K562 (cell line): ENCODE data around the gene PROK1. TPM values are rescaled to one million over a fixed set of nuclear protein-coding genes. Genes with fewer than 3 reads are reported as not detected.

Experiments
- ATAC-seq: fragments of 200-7000 bp; cut with Tn5 transposase; 3 replicates; pipeline ENCODE4 v1.9.1; 2020; ENCODE audit warnings: moderate library complexity
- BruUV-seq: library from RNA; stranded (reverse); fragments of 400-500 nt; replicated peaks from 2 replicates; lab custom pipeline; 2021; lab: Mats Ljungman, UMichigan
- CTCF ChIA-PET: fragments of 300-600 bp; formaldehyde crosslinking; extraction: SDS; loops from one replicate; lab custom pipeline; 2021; ENCODE audit warnings: low intra/inter-chr PET ratio; lab: Yijun Ruan, JAX
- POLR2A ChIA-PET: fragments of 300-600, 350-650 bp; sonication (Branson Sonifier 250); formaldehyde crosslinking; extraction: SDS; loops from one replicate; lab custom pipeline; 2021; ENCODE audit warnings: antibody characterized with exemption, inconsistent platforms; lab: Yijun Ruan, JAX
- DNase-seq, 4 experiments: peaks; one replicate each; pipeline versions ENCODE4 v3.0.0 to v3.0.0-alpha.2; 2011 to 2018; ENCODE audit warnings: low spot score in 3 of 4, mixed read lengths in 3 of 4; ENCODE audit errors: extremely low read depth in 1 of 4
- FAIRE-seq: peaks from 2 replicates; lab custom pipeline; 2011; peaks lifted over from hg19 to GRCh38; lab: Jason Lieb, UNC
- H2AFZ ChIP-seq: 2 replicates; pipeline ENCODE4 v1.6.0; 2011; ENCODE audit warnings: low read depth, low read length, control low read depth, inconsistent platforms
- H3K27ac ChIP-seq: fragments of 200-600 bp; 3 replicates; pipeline ENCODE4 v1.8.0; 2011; ENCODE audit warnings: low read depth, mild to moderate bottlenecking, control low read depth, inconsistent platforms, low read length, moderate library complexity, mixed read lengths; ENCODE audit errors: extremely low read depth
- H3K27me3 ChIP-seq, 2 experiments: fragments of 300-600 bp in 1 of 2; 2 replicates in 1 of 2; 3 replicates in 1 of 2; pipeline versions ENCODE4 v1.6.0 to v1.8.0; 2011; ENCODE audit warnings: inconsistent platforms in 2 of 2, low read length in 2 of 2, mild to moderate bottlenecking in 1 of 2, mixed read lengths in 1 of 2, moderate library complexity in 1 of 2; ENCODE audit not compliant: control insufficient read depth in 2 of 2, insufficient read depth in 2 of 2
- H3K36me3 ChIP-seq: fragments of 300-600 bp; 3 replicates; pipeline ENCODE4 v1.8.0; 2011; ENCODE audit warnings: mild to moderate bottlenecking, low read length, inconsistent platforms; ENCODE audit not compliant: control insufficient read depth, insufficient read depth
- H3K4me1 ChIP-seq, 2 experiments: fragments of 200-600 bp in 1 of 2; replicated peaks in 1 of 2; 2 replicates in 1 of 2; 3 replicates in 1 of 2; pipeline versions ENCODE4 v1.5.1 to v1.8.0; 2011; ENCODE audit warnings: inconsistent platforms in 2 of 2, low read length in 2 of 2, mild to moderate bottlenecking in 1 of 2, mixed read lengths in 1 of 2, moderate library complexity in 1 of 2; ENCODE audit not compliant: control insufficient read depth in 2 of 2, insufficient read depth in 2 of 2
- H3K4me2 ChIP-seq: 2 replicates; pipeline ENCODE4 v1.6.1; 2011; ENCODE audit warnings: low read length, control low read depth, inconsistent platforms, mixed read lengths; ENCODE audit not compliant: insufficient read depth
- H3K4me3 ChIP-seq: fragments of 200-600 bp; sonication (generic), shearing (Covaris generic); 2 replicates; pipeline ENCODE4 v1.5.1; 2016; ENCODE audit warnings: control low read depth, inconsistent platforms
- H3K79me2 ChIP-seq: fragments of 200-600 bp; 3 replicates; pipeline ENCODE4 v1.8.0; 2011; ENCODE audit warnings: low read length, inconsistent platforms; ENCODE audit not compliant: control insufficient read depth, insufficient read depth
- H3K9ac ChIP-seq, 2 experiments: 2 replicates each; pipeline versions ENCODE4 v1.6.0 to v1.6.1; 2011; ENCODE audit warnings: low read depth in 2 of 2, low read length in 2 of 2, control low read depth in 1 of 2, inconsistent platforms in 1 of 2, mild to moderate bottlenecking in 1 of 2, mixed read lengths in 1 of 2; ENCODE audit not compliant: insufficient read depth in 1 of 2
- H3K9me1 ChIP-seq: one replicate; pipeline ENCODE4 v1.6.0; 2011; ENCODE audit warnings: inconsistent platforms, mild to moderate bottlenecking, low read length, moderate library complexity; ENCODE audit not compliant: control insufficient read depth, insufficient read depth
- H3K9me3 ChIP-seq: replicated peaks from 2 replicates; pipeline ENCODE4 v1.5.1; 2011; ENCODE audit warnings: low read depth, low read length, inconsistent platforms; ENCODE audit not compliant: control insufficient read depth, insufficient read depth
- H4K20me1 ChIP-seq: replicated peaks from 2 replicates; pipeline ENCODE4 v1.6.1; 2011; ENCODE audit warnings: low read length, inconsistent platforms, mixed read lengths; ENCODE audit not compliant: control insufficient read depth, insufficient read depth
- BCOR ChIP-seq: fragments of 450-650 bp; IDR thresholded peaks from 2 replicates; pipeline ENCODE4 v1.6.1; 2016
- DEAF1 ChIP-seq: fragments of 450-650 bp; formaldehyde crosslinking; IDR thresholded peaks from 2 replicates; pipeline ENCODE4 v1.4.0; 2020; ENCODE audit warnings: mild to moderate bottlenecking, moderate library complexity
- L3MBTL2 ChIP-seq: fragments of 450-650 bp; IDR thresholded peaks from 2 replicates; pipeline ENCODE4 v1.6.1; 2016; ENCODE audit warnings: mild to moderate bottlenecking, moderate library complexity
- RBM25 ChIP-seq: fragments of 200-400 bp; formaldehyde crosslinking; IDR thresholded peaks from 2 replicates; pipeline ENCODE4 v1.6.1; 2018; ENCODE audit warnings: low read length, low read depth, moderate library complexity; ENCODE audit not compliant: severe bottlenecking
- ZNF146 ChIP-seq: IDR thresholded peaks from one replicate; pipeline ENCODE4 v1.6.1; 2018; ENCODE audit warnings: missing compliant biosample characterization; ENCODE audit not compliant: unreplicated experiment
- WGBS: fragments of 100-300 bp; shearing (Covaris generic); methylation state at CpG from one replicate; pipeline ENCODE4 v1.1.6; 2016; ENCODE audit warnings: low coverage, mixed read lengths; ENCODE audit not compliant: insufficient coverage; ENCODE audit errors: missing lambda C conversion rate; 5-methylcytosine and 5-hydroxymethylcytosine counted together
- in situ Hi-C: fragments of 300-500 bp; cut with MboI; formaldehyde crosslinking; loops from 4 replicates; pipeline ENCODE4 v1.15.0; 2018; ENCODE audit warnings: inconsistent platforms, mixed read lengths
- intact Hi-C: fragments of 100-400 bp; cut with micrococcal nuclease; formaldehyde crosslinking; loops from 2 replicates; pipeline ENCODE4 v1.14.2; 2022
- polyA plus RNA-seq, 8 experiments: library from polyadenylated mRNA; depleted of rRNA in 4 of 8; stranded (reverse) in 5 of 8; unstranded in 3 of 8; fragments of >200 nt; fragmentation: Nextera tagmentation in 2 of 8; fragmentation: Illumina TruSeq in 1 of 8; extraction: Ambion mirVana in 2 of 8; extraction: Trizol in 1 of 8; gene quantifications; 2 replicates each; pipeline versions ENCODE4 v1.2.1 to v1.2.3, GENCODE V29; 2011 to 2014; ENCODE audit warnings: inconsistent platforms in 1 of 8, missing spikeins in 1 of 8
- total RNA-seq, 7 experiments: library from RNA; depleted of rRNA in 6 of 7; stranded (reverse); fragments of >200 nt in 6 of 7; fragmentation: Illumina TruSeq in 2 of 7; extraction: Trizol in 2 of 7; gene quantifications; 2 replicates each; pipeline versions ENCODE4 v1.2.1 to v1.2.3, GENCODE V29; 2011 to 2021; ENCODE audit warnings: low replicate concordance in 1 of 7

Gene PROK1
- total and polyA plus RNA-seq, 9 of the 15 experiments (the other 6 are each of a cell fraction or from before 2014, with no cell fraction given) = 0.15 TPM; not detected in 8

GRCh38 chr1:110460253-110461220 is 9.6 kb downstream of the PROK1 start (continued):
- peak; percentile 99 for TF ChIP-seq DEAF1 (CRISPR knock-in tag)

GRCh38 chr1:110462093-110462492 is 11.1 kb downstream of the PROK1 start:
- POLR2A ChIA-PET = interaction anchor here (0.6 kb wide), 1 partner anchor 9 kb away, joined by 3 read pairs; no protein-coding TSS in a partner anchor
- DNase-seq (no peak), ATAC-seq (no peak), FAIRE-seq (no peak)
- TF ChIP-seq ZNF146 (peak; percentile 99), BCOR (peak; percentile 40; the same call in 1 of the 2 replicates), RBM25 (peak; percentile 91), L3MBTL2 (no peak)
- H3K4me2 ChIP-seq = no peak overlapping the region
- no peaks in the 10 kb centered on the region for H4K20me1 ChIP-seq
- intact Hi-C loops = loop anchor here (10.0 kb wide), 1 partner anchor 407 kb away; no protein-coding TSS in a partner anchor
- H3K4me3 ChIP-seq = no peak overlapping the region
- WGBS = 13% methylated on average over 2 of the region's 2 CpGs
- H3K79me2 ChIP-seq = no peaks in the 10 kb centered on the region
- H3K9me1 ChIP-seq = no peaks in the 10 kb centered on the region
- no TSS peak for BruUV-seq
- H3K27ac ChIP-seq = no peak overlapping the region
- CTCF ChIA-PET = interaction anchor here (3.8 kb wide), 1 partner anchor 258 kb away, joined by 58 read pairs; no protein-coding TSS in a partner anchor
- in situ Hi-C loops = no loop called here
- no peaks in the 10 kb centered on the region for H3K9me3 ChIP-seq
- no peaks in the 10 kb centered on the region for H3K36me3 ChIP-seq
- H2AFZ ChIP-seq = no peak overlapping the region
- H3K27me3 ChIP-seq = peaks cover 0 to 5% of the 10 kb centered on the region in 2 experiments; a peak in 1 of 5 replicates
- H3K4me1 ChIP-seq = peaks cover 4 to 7% of the 10 kb centered on the region in 2 experiments; a peak in 3 of 5 replicates
- H3K9ac ChIP-seq = no peak overlapping the region
